SK-N-MC (cell line): ENCODE data around the gene TRPV6.

Experiments used
- EZH2 ChIP-seq: fragments of 200-600 bp; sonication (generic); IDR thresholded peaks from one replicate; pipeline ENCODE4 v1.6.1; 2017; ENCODE audit warnings: antibody characterized with exemption
- POLR2AphosphoS5 ChIP-seq: IDR thresholded peaks from 2 replicates; pipeline ENCODE4 v1.6.1; 2012; ENCODE audit warnings: mild to moderate bottlenecking, low read depth, low read length, borderline replicate concordance

DNA sequence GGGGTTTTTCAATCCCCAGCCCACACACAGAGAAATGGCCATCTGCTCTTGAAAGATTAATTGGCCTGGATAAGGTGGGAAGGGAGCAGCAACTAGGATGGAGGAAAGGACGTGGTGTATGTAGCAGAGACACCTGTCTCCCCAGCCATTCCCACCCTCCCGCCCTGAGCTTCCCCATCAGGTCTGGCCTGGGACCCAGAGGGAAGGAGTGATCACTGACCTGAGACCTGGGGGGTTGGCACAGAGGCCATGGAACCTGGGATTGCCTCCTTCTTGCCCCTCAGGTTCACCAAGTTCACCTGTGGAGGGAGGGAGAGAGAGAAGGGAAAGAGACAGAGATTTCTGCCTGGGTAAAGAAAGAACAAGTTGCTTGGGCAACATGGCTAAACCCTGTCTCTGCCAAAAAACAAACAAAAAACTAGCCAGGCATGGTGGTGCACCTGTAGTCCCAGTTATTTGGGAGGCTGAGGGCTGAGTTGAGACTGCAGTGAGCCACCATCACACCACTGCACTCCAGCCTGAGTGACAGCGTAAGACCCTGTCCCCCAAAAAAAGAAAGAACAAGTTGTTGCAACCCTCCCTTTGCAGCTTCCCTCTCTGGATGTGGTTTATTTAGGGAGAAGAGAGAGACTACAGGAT is 11.3 kb upstream of the TRPV6 start:
- no peak for TF ChIP-seq POLR2AphosphoS5
- no peak for TF ChIP-seq EZH2
